Measurements from ENCODE around the gene IL7R. TPM values are rescaled to one million over a fixed set of nuclear protein-coding genes. Genes with fewer than 3 reads are reported as not detected.
A peak's percentile ranks its signal among the peaks of the same experiment; 100 is the strongest.

Gene IL7R
- total and polyA plus RNA-seq, 2 of the 4 experiments (the other 2 are of a cell fraction), result 40.7 to 71.7 TPM

DNA sequence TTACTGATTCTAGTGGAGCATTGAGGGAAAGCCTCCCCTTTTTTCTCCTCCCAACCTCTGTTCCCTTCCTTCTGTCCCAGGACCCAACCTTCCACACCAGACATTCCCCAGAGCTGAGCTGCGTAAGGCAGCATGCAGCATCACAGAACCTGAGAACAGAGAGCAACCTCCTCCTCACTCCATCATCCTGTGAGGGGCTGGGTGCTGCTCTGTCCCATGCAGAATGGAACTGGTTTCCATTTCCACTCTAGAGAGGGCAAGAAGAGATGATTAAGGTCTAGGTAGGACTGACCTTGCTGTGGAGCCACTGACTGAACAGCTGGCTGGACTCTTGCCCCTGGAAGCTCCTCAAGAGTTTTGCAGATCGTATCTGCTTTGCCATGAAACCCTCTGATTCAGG is 30.1 kb upstream of the IL7R start:
- H2BK120ac ChIP-seq (ENCODE audit: low read depth, low read length), result no peak overlapping the region
- no peak overlapping the region for H2BK5ac ChIP-seq (ENCODE audit: low read depth, low read length, poor library complexity, severe bottlenecking)
- H3K4me2 ChIP-seq (ENCODE audit: low read depth, low read length), result no peak overlapping the region
- no peak overlapping the region for H3K18ac ChIP-seq (ENCODE audit: low read depth, low read length)
- no peak overlapping the region for H2AK5ac ChIP-seq (ENCODE audit: low read depth, low read length)
- no peak overlapping the region for H4K91ac ChIP-seq (ENCODE audit: insufficient read depth, low read depth, low read length)
- intact Hi-C loops (cut with micrococcal nuclease) (no loop called here), in situ Hi-C loops (cut with MboI; ENCODE audit: low sequenced_read_pairs) (no loop called here), dilution Hi-C loops (cut with HindIII; ENCODE audit: low sequenced_read_pairs, unreplicated experiment) (no loop called here)
- H3K36me3 ChIP-seq (ENCODE audit: control insufficient read depth, insufficient read depth, low read length), result no peaks in the 10 kb centered on the region
- H3K9ac ChIP-seq (ENCODE audit: low read depth, low read length), result no peak overlapping the region
- no peaks in the 10 kb centered on the region for H3K9me1 ChIP-seq (ENCODE audit: insufficient read depth, low read length)
- H3K56ac ChIP-seq (ENCODE audit: extremely low read depth, insufficient read depth, low read length), result no peak overlapping the region
- no peak overlapping the region for H4K5ac ChIP-seq (ENCODE audit: low read depth, low read length)
- H3K27ac ChIP-seq (ENCODE audit: insufficient read depth, low read length), result no peak overlapping the region
- TF ChIP-seq CHD1 (IDR thresholded peaks at IDR 0.05; ENCODE audit: low read depth, low read length) (no peak), MAZ (IDR thresholded peaks at IDR 0.05; ENCODE audit: borderline replicate concordance, low read depth, low read length) (no peak), RCOR1 (IDR thresholded peaks at IDR 0.05; ENCODE audit: insufficient replicate concordance, low read length) (no peak), BHLHE40 (IDR thresholded peaks at IDR 0.05; ENCODE audit: low read depth, low read length) (no peak), CEBPB (IDR thresholded peaks at IDR 0.05; ENCODE audit: low read depth, low read length) (no peak), FOS (IDR thresholded peaks at IDR 0.05; ENCODE audit: low read depth, low read length) (no peak), MAFK (IDR thresholded peaks at IDR 0.05; ENCODE audit: low read depth, low read length) (no peak), POLR2A (IDR thresholded peaks at IDR 0.05; ENCODE audit: low read depth, low read length) (no peak), MXI1 (IDR thresholded peaks at IDR 0.05; ENCODE audit: borderline replicate concordance, low read depth, low read length) (no peak), RAD21 (IDR thresholded peaks at IDR 0.05; ENCODE audit: low read length) (no peak), SMC3 (IDR thresholded peaks at IDR 0.05; ENCODE audit: low read depth, low read length) (no peak), NFE2L2 (IDR thresholded peaks at IDR 0.05; ENCODE audit: low read depth, low read length) (no peak), RFX5 (IDR thresholded peaks at IDR 0.05; ENCODE audit: low read depth, low read length) (no peak)
- TF ChIP-seq, protein P1, sequence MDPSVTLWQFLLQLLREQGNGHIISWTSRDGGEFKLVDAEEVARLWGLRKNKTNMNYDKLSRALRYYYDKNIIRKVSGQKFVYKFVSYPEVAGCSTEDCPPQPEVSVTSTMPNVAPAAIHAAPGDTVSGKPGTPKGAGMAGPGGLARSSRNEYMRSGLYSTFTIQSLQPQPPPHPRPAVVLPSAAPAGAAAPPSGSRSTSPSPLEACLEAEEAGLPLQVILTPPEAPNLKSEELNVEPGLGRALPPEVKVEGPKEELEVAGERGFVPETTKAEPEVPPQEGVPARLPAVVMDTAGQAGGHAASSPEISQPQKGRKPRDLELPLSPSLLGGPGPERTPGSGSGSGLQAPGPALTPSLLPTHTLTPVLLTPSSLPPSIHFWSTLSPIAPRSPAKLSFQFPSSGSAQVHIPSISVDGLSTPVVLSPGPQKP (IDR thresholded peaks at IDR 0.05; ENCODE audit: borderline replicate concordance, low read depth, low read length), result no peak
- TF ChIP-seq, protein P2, sequence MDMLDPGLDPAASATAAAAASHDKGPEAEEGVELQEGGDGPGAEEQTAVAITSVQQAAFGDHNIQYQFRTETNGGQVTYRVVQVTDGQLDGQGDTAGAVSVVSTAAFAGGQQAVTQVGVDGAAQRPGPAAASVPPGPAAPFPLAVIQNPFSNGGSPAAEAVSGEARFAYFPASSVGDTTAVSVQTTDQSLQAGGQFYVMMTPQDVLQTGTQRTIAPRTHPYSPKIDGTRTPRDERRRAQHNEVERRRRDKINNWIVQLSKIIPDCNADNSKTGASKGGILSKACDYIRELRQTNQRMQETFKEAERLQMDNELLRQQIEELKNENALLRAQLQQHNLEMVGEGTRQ (IDR thresholded peaks at IDR 0.05; ENCODE audit: low read depth, low read length), result no peak
- TF ChIP-seq, protein P3, sequence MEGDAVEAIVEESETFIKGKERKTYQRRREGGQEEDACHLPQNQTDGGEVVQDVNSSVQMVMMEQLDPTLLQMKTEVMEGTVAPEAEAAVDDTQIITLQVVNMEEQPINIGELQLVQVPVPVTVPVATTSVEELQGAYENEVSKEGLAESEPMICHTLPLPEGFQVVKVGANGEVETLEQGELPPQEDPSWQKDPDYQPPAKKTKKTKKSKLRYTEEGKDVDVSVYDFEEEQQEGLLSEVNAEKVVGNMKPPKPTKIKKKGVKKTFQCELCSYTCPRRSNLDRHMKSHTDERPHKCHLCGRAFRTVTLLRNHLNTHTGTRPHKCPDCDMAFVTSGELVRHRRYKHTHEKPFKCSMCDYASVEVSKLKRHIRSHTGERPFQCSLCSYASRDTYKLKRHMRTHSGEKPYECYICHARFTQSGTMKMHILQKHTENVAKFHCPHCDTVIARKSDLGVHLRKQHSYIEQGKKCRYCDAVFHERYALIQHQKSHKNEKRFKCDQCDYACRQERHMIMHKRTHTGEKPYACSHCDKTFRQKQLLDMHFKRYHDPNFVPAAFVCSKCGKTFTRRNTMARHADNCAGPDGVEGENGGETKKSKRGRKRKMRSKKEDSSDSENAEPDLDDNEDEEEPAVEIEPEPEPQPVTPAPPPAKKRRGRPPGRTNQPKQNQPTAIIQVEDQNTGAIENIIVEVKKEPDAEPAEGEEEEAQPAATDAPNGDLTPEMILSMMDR (conservative IDR thresholded peaks at IDR 0.05; ENCODE audit: low read depth, low read length), result no peak
- H3K9me3 ChIP-seq (ENCODE audit: control insufficient read depth, insufficient read depth, low read length), result no peaks in the 10 kb centered on the region
- ATAC-seq (ENCODE audit: low read depth), result no peak
- H3K27me3 ChIP-seq (ENCODE audit: control insufficient read depth, insufficient read depth, low read length), result peaks cover 5% of the 10 kb centered on the region
- ChIA-PET CTCF (no interaction called here), POLR2A (ENCODE audit: unreplicated experiment) (no interaction called here)
- peak overlapping the region; percentile 48 for H2AFZ ChIP-seq (replicated peaks; ENCODE audit: low read length, poor library complexity)
- BruUV-seq (replicated peaks), result no TSS peak
- H3K4ac ChIP-seq (ENCODE audit: low read depth, low read length), result no peak overlapping the region
- H4K8ac ChIP-seq (ENCODE audit: low read depth in 2 of 2, low read length in 2 of 2), result no peak overlapping the region
- no peak overlapping the region for H2AK9ac ChIP-seq (replicated peaks; ENCODE audit: low read depth, low read length, poor library complexity)
- H3K14ac ChIP-seq (replicated peaks; ENCODE audit: low read depth, low read length), result no peak overlapping the region
- no peaks in the 10 kb centered on the region for H4K20me1 ChIP-seq (ENCODE audit: insufficient read depth, low read length)
- H2BK15ac ChIP-seq (ENCODE audit: low read depth, low read length), result no peak overlapping the region
- no peak for DNase-seq
- H3K4me1 ChIP-seq (ENCODE audit: control insufficient read depth, insufficient read depth, low read length), result no peaks in the 10 kb centered on the region
- H3K79me1 ChIP-seq (ENCODE audit: low read depth in 1 of 2, low read length in 2 of 2), result no peaks in the 10 kb centered on the region
- H2BK20ac ChIP-seq (ENCODE audit: low read depth, low read length), result no peak overlapping the region
- no peak overlapping the region for H3K4me3 ChIP-seq (ENCODE audit: insufficient read depth, low read depth, low read length)
- WGBS, 2 experiments (ENCODE audit: extremely low coverage in 2 of 2, insufficient read length in 1 of 2), result no CpG with 5 or more reads among the region's 2 CpGs
- H3K23ac ChIP-seq (ENCODE audit: low read depth, low read length), result no peak overlapping the region
